Measurements from ENCODE around the gene TMEM150B.

TMEM150B gene

DNA sequence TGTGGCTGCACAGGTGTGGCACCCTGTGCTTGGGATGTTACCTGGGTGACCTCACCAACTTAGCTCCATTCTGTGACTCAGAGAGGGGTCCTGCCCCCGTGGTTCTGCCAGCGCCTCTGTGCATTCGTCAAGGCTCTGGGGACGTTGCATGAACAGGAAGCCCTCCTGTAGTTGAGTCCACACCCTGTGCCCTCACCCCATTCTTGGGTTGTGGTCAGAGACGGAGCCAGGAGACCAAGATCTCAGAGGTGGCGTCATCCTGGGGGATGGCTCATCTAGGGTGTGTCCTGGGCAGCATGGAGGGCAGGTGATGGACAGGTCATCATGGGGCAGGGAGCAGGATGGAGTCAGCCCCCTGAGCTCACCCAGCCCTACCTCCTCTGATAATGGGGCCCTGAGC is 26.9 kb upstream of the TMEM150B start:
- Histone ChIP-seq H3K27me3 (ENCODE audit: low read length) (no peaks in the 10 kb centered on the region), H3K9ac (ENCODE audit: low read length) (no peak overlapping the region), H2AFZ (ENCODE audit: low read depth, low read length, severe bottlenecking) (no peak overlapping the region), H3K4me3 (ENCODE audit: insufficient read depth, low read length, poor library complexity, severe bottlenecking) (no peak overlapping the region), H3K4me2 (ENCODE audit: low read depth, low read length, poor library complexity, severe bottlenecking) (no peak overlapping the region), H3K27ac (ENCODE audit: low read depth, low read length) (no peak overlapping the region), H3K9me3 (ENCODE audit: insufficient read depth, low read length) (no peaks in the 10 kb centered on the region), H3K79me2 (ENCODE audit: insufficient read depth, low read length) (no peaks in the 10 kb centered on the region), H4K20me1 (ENCODE audit: low read depth, low read length) (no peaks in the 10 kb centered on the region), H3K36me3 (ENCODE audit: low read length) (no peaks in the 10 kb centered on the region), H3F3A (ENCODE audit: insufficient read depth) (no peaks in the 10 kb centered on the region), H3K9me2 (replicated peaks; ENCODE audit: insufficient read depth, low read length) (no peaks in the 10 kb centered on the region)
- TF ChIP-seq, protein P1, sequence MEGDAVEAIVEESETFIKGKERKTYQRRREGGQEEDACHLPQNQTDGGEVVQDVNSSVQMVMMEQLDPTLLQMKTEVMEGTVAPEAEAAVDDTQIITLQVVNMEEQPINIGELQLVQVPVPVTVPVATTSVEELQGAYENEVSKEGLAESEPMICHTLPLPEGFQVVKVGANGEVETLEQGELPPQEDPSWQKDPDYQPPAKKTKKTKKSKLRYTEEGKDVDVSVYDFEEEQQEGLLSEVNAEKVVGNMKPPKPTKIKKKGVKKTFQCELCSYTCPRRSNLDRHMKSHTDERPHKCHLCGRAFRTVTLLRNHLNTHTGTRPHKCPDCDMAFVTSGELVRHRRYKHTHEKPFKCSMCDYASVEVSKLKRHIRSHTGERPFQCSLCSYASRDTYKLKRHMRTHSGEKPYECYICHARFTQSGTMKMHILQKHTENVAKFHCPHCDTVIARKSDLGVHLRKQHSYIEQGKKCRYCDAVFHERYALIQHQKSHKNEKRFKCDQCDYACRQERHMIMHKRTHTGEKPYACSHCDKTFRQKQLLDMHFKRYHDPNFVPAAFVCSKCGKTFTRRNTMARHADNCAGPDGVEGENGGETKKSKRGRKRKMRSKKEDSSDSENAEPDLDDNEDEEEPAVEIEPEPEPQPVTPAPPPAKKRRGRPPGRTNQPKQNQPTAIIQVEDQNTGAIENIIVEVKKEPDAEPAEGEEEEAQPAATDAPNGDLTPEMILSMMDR (IDR thresholded peaks at IDR 0.05; ENCODE audit: insufficient read depth, low read length, poor library complexity, severe bottlenecking) = no peak
- no peak for TF ChIP-seq EZH2phosphoT487 (conservative IDR thresholded peaks at IDR 0.05; ENCODE audit: low read length)

DNA sequence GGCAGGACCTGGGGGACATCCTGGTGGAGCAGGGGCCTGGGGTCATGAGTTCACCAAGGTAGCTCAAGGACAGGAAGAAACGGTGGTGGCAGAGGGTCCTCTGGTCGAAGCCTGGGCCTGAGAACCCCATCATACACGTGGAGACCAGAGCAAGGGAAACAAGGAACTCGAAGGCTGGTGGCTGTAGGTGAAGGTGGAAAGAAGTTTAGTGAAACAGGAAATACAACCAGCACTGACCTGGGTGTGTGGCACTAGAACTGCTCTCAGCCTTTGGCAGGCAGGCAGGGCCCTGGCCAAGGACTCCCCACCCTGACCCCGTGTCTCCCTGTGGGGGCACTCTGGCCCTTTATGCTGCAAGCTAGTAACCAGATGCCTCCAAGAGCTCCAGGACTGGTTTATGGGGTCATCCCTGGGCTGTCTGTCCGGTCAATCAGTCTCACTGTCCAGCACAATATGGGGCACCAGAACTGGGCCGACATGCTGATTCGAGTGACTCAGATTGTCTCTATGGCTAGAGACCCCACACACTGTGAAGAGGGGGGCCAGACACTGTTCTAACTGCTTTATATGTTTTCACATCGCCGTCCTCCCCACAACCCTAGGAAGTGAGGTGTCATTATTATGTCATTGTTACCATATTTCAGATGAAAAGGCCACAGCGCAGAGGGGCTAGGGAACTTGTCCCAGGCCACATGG is 25.6 kb upstream of the TMEM150B start:
- H3K79me2 ChIP-seq (ENCODE audit: insufficient read depth, low read length) = no peaks in the 10 kb centered on the region
- H3K9me2 ChIP-seq (replicated peaks; ENCODE audit: insufficient read depth, low read length) = no peaks in the 10 kb centered on the region
- H3F3A ChIP-seq (ENCODE audit: insufficient read depth) = no peaks in the 10 kb centered on the region
- no peaks in the 10 kb centered on the region for H3K27me3 ChIP-seq (ENCODE audit: low read length)
- no peak overlapping the region for H3K9ac ChIP-seq (ENCODE audit: low read length)
- no peak overlapping the region for H3K27ac ChIP-seq (ENCODE audit: low read depth, low read length)
- H3K36me3 ChIP-seq (ENCODE audit: low read length) = no peaks in the 10 kb centered on the region
- no peak overlapping the region for H2AFZ ChIP-seq (ENCODE audit: low read depth, low read length, severe bottlenecking)
- H3K4me2 ChIP-seq (ENCODE audit: low read depth, low read length, poor library complexity, severe bottlenecking) = no peak overlapping the region
- H3K9me3 ChIP-seq (ENCODE audit: insufficient read depth, low read length) = no peaks in the 10 kb centered on the region
- no peaks in the 10 kb centered on the region for H4K20me1 ChIP-seq (ENCODE audit: low read depth, low read length)
- H3K4me3 ChIP-seq (ENCODE audit: insufficient read depth, low read length, poor library complexity, severe bottlenecking) = no peak overlapping the region
- no peak for TF ChIP-seq EZH2phosphoT487 (conservative IDR thresholded peaks at IDR 0.05; ENCODE audit: low read length)
- TF ChIP-seq, protein P1 (IDR thresholded peaks at IDR 0.05; ENCODE audit: insufficient read depth, low read length, poor library complexity, severe bottlenecking) = no peak

DNA sequence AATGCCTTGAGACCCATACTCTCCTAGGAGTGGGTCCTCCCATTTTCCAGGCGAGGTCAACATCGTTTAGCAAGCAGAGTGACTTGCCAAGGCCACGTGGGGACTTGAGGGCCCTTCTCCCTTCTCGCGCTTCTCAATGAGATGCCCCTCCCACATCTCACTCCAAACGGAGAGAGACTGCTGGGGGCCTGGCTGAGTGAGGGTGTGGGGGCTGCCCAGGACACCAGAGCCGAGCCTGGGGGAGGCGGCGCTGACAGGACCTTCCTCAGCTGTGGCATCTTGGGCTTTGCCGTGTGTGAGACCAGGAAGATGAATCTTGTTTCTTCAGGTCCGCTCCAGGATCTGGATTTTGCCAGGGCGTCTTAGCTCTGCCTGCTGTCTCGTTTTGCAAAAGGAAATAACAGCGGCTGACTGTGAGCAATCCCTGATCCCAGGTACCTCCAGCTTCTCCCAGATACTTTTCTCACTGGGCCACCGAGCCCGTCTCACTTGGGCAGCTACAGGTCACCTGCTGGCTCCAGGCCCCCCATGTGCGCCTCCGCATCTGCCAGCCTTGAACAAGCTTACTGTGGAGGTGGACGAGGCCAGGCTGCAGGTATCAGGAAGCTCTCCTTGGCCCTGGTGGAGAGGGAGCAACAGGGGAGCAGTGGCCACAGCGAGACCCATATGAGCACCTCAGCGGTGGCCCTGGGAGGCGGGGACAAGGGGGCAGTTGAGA is 23.3 kb upstream of the TMEM150B start:
- TF ChIP-seq EZH2phosphoT487 (conservative IDR thresholded peaks at IDR 0.05; ENCODE audit: low read length) = no peak
- TF ChIP-seq, protein P1 (IDR thresholded peaks at IDR 0.05; ENCODE audit: insufficient read depth, low read length, poor library complexity, severe bottlenecking) = no peak
- no peak overlapping the region for H3K4me2 ChIP-seq (ENCODE audit: low read depth, low read length, poor library complexity, severe bottlenecking)
- H3K36me3 ChIP-seq (ENCODE audit: low read length) = no peaks in the 10 kb centered on the region
- H3K27ac ChIP-seq (ENCODE audit: low read depth, low read length) = no peak overlapping the region
- no peak overlapping the region for H3K9ac ChIP-seq (ENCODE audit: low read length)
- H3K79me2 ChIP-seq (ENCODE audit: insufficient read depth, low read length) = no peaks in the 10 kb centered on the region
- no peak overlapping the region for H3K4me3 ChIP-seq (ENCODE audit: insufficient read depth, low read length, poor library complexity, severe bottlenecking)
- H4K20me1 ChIP-seq (ENCODE audit: low read depth, low read length) = no peaks in the 10 kb centered on the region
- H3K27me3 ChIP-seq (ENCODE audit: low read length) = no peaks in the 10 kb centered on the region
- H2AFZ ChIP-seq (ENCODE audit: low read depth, low read length, severe bottlenecking) = no peak overlapping the region
- H3K9me2 ChIP-seq (replicated peaks; ENCODE audit: insufficient read depth, low read length) = no peaks in the 10 kb centered on the region
- H3F3A ChIP-seq (ENCODE audit: insufficient read depth) = no peaks in the 10 kb centered on the region
- no peaks in the 10 kb centered on the region for H3K9me3 ChIP-seq (ENCODE audit: insufficient read depth, low read length)

All from SU-DHL-6 (cell line).